Activated naive CD4-positive, alpha-beta T cell treated with anti-CD3 and anti-CD28 coated beads, Interleukin-2, amount 50 U/mL, for 72 hours (primary cell): ENCODE measurements around the gene EID3. TPM values are rescaled to one million over a fixed set of nuclear protein-coding genes. Genes with fewer than 3 reads are reported as not detected.
"Not testable (repeated sequence)": the region's sequence is repeated elsewhere in the genome, so short reads cannot be mapped to it uniquely, and the experiment has no call there.

Experiments used
- ATAC-seq, 2 donors: fragments of 150-1000 bp; cut with Tn5 transposase; 2 replicates each; pipeline ENCODE4 v1.10.0; 2021; ENCODE audit warnings: mild to moderate bottlenecking in 2 of 2, moderate library complexity in 2 of 2
- DNase-seq, 2 donors: peaks; one replicate each; pipeline ENCODE4 v3.0.0; 2021 to 2022; ENCODE audit warnings: low spot score in 2 of 2
- H3K27ac Mint-ChIP-seq, 2 donors: one replicate each; pipeline ENCODE4 v1.8.0; 2022; ENCODE audit warnings: mild to moderate bottlenecking in 2 of 2, mixed read lengths in 2 of 2
- H3K36me3 Mint-ChIP-seq, 2 donors: one replicate each; pipeline ENCODE4 v1.8.0; 2022; ENCODE audit warnings: mixed read lengths in 2 of 2
- H3K9me3 Mint-ChIP-seq, 2 donors: one replicate each; pipeline ENCODE4 v1.8.0; 2022; ENCODE audit warnings: mixed read lengths in 2 of 2
- total RNA-seq, 2 donors: library from RNA; stranded (reverse); gene quantifications; one replicate each; pipeline ENCODE4 v1.2.3, GENCODE V29; 2022

Gene EID3
- total RNA-seq = 1 to 10 TPM; 5.4 to 8.2 TPM

- Mint-ChIP-seq H3K9me3 (no peaks in the 10 kb centered on the region), H3K36me3 (peaks cover 13 to 26% of the 10 kb centered on the region in 2 donors), H3K27ac (peak within 1 kb of the TSS; percentile 84 to 94)
- peak; percentile 98 for ATAC-seq
- peak; percentile 87 to 92 for DNase-seq
Observed at GRCh38 chr12:104303538-104304151, at the start of gene EID3. TSS of gene EID3 (plus strand) at chr12:104303739. CDS start at chr12:104303935, 196 bp downstream.

GRCh38 chr12:104257913-104258472 lies 45.5 kb upstream of the EID3 start:
- DNase-seq = no peak
- no peak for ATAC-seq
- Mint-ChIP-seq H3K9me3 (no peaks in the 10 kb centered on the region), H3K36me3 (no peaks in the 10 kb centered on the region), H3K27ac (no peak overlapping the region)

DNA sequence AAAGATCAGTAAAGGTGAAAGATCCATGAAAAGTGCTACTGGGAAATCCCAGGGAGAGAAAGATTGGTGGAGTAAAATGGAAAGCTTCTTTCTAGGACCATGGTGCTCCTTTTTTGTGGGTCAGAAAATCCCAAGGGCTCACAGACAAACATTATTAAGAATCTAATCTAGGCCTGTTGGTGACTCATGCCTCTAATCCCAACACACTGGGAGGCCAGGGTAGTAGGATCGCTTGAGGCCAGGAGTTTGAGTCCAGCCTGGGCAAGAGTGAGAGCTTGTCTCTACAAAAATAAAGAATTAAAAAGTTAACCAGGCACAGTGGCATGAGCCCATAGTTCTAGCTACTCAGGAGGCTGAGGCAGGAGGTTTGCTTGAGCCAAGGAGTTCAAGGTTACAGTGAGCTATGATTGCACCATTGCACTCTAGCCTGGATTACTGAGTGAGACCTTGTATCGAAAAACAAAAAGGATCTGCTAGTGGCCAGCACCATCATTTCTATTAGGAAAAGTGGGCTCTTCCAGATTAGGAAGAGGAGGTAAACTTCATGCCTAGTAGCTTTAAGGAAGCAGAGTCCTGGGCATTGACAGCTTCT lies 45.0 kb upstream of the EID3 start:
- ATAC-seq = no peak
- Mint-ChIP-seq H3K36me3 (no peaks in the 10 kb centered on the region), H3K27ac (no peak overlapping the region), H3K9me3 (no peaks in the 10 kb centered on the region)
- no peak for DNase-seq

- Mint-ChIP-seq H3K9me3 (no peaks in the 10 kb centered on the region), H3K36me3 (no peaks in the 10 kb centered on the region), H3K27ac (peak overlapping the region in 1 of 2 donors; percentile 67)
- DNase-seq (no peak), ATAC-seq (no peak)
Observed at GRCh38 chr12:104263026-104263425, 40.5 kb upstream of the EID3 start.

DNA sequence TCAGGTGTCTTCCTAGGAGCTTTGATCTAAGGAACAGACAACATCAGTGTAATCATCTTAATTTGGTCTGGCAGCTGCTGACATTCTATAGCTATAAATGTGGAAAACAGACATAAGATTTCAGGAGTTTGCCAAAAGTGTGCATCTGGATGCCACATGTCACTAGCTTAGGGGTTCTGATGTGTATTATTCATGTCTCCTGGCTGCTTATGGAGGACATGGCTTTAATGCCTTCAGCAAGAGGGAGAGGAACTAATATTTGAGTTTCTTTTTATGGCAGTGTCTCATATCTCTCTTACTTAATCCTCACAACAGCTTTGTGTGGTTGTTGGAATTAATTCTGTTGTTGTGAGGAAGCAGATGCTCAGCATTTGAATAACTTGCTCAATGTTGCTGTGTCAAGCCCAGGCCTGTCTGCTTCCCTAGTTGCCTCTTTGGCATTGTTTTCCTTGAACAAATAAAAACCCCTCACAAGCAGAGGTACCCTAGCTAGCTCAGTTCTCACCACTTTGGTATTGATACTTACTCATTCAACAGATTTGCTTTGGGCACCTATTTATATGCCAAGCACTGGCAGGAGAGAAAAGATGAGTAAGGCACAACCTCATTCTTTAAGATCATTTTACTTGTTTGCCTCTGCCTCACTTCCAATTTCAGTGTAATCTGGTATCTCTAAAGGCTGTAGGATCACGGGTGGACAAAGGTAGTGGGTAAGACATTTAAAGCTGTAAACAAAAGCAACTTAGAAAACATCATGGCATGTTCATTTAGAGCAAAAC lies 39.8 kb upstream of the EID3 start:
- no peaks in the 10 kb centered on the region for H3K36me3 Mint-ChIP-seq
- DNase-seq = no peak
- H3K27ac Mint-ChIP-seq = peak overlapping the region in 1 of 2 donors; percentile 35
- ATAC-seq = no peak
- H3K9me3 Mint-ChIP-seq = no peaks in the 10 kb centered on the region

- H3K27ac Mint-ChIP-seq, H3K9me3 Mint-ChIP-seq, H3K36me3 Mint-ChIP-seq, ATAC-seq, DNase-seq: not testable (repeated sequence)
Observed at GRCh38 chr12:104265436-104265835, 38.1 kb upstream of the EID3 start.

DNA sequence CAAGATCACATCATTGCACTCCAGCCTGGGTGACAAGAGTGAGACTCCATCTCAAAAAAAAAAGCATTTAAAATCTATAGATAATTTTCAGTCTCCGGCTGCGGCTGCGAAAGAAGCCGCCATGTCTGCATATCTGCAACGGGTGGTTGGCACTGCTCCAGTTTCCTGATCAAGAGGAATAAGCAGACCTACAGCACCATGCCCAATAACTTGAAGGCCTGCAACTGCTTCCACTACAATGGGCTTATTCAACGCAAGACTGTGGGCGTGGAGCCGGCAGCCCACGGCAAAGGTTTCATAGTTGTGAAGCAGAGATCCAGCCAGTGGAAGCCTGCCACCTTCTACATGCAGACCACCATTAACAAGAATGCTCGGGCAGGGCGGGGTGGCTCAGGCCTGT lies 30.6 kb upstream of the EID3 start:
- ATAC-seq (no peak), DNase-seq (no peak)
- Mint-ChIP-seq H3K36me3 (no peaks in the 10 kb centered on the region), H3K27ac (no peak overlapping the region), H3K9me3 (no peaks in the 10 kb centered on the region)

GRCh38 chr12:104273503-104273902 lies 30.0 kb upstream of the EID3 start:
- Mint-ChIP-seq H3K27ac (no peak overlapping the region), H3K36me3 (no peaks in the 10 kb centered on the region), H3K9me3 (no peaks in the 10 kb centered on the region)
- DNase-seq = no peak
- no peak for ATAC-seq

GRCh38 chr12:104274811-104275210 lies 28.7 kb upstream of the EID3 start:
- H3K9me3 Mint-ChIP-seq = peaks cover 0 to under 1% of the 10 kb centered on the region in 2 donors
- H3K27ac Mint-ChIP-seq = no peak overlapping the region
- no peak for DNase-seq
- ATAC-seq = no peak
- H3K36me3 Mint-ChIP-seq = no peaks in the 10 kb centered on the region

DNA sequence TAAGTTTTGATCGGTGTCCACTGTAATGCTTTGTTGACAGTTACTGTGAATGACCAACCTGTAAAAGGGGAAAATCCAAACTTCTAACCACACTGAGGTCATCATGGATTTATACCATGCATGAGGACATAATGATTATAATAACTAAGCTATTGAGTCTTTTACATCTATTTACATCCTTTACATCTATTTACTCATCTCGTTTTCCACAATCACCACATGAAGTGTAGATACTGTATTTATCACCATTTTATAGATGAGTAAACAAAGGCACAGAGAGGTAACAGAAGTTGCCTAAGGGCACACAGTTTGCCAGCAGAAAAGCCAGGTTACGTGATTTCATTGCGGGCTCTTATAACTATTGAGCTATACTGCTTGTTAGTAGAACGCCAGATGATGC lies 27.9 kb upstream of the EID3 start:
- DNase-seq (no peak), ATAC-seq (peak in 1 of 2 donors; percentile 36)
- Mint-ChIP-seq H3K36me3 (no peaks in the 10 kb centered on the region), H3K9me3 (peaks cover 0 to 5% of the 10 kb centered on the region in 2 donors), H3K27ac (peak overlapping the region in 1 of 2 donors; percentile 56)

- DNase-seq (no peak), ATAC-seq (no peak)
- Mint-ChIP-seq H3K36me3 (no peaks in the 10 kb centered on the region), H3K27ac (peak overlapping the region in 1 of 2 donors; percentile 56), H3K9me3 (peaks cover 0 to 5% of the 10 kb centered on the region in 2 donors)
Observed at GRCh38 chr12:104276273-104277131, 27.0 kb upstream of the EID3 start.

- no peaks in the 10 kb centered on the region for H3K36me3 Mint-ChIP-seq
- no peak for ATAC-seq
- no peak overlapping the region for H3K27ac Mint-ChIP-seq
- no peak for DNase-seq
- peaks cover 0 to 5% of the 10 kb centered on the region in 2 donors for H3K9me3 Mint-ChIP-seq
Observed at GRCh38 chr12:104279164-104279563, 24.4 kb upstream of the EID3 start.

DNA sequence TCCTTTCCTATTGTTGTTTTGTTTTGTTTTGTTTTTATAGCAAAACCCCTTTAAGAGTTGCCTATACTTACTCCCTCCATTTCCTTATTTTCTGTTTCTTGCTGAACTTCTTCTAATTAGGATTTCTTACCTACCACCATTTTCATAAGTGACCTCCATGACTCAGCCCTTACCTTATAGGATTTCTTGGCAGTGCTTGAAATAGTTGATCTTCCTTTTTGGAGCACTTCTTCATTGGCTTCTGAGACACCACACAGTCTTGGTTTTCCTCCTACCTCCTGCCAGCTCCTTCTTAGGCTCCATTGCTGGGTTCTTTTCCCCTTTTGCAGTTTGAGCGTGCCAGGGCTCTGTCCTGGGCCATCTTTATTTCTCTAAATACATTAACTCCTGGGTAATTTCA lies 23.4 kb upstream of the EID3 start:
- DNase-seq (no peak), ATAC-seq (no peak)
- Mint-ChIP-seq H3K9me3 (peaks cover 0 to 5% of the 10 kb centered on the region in 2 donors), H3K27ac (no peak overlapping the region), H3K36me3 (no peaks in the 10 kb centered on the region)

DNA sequence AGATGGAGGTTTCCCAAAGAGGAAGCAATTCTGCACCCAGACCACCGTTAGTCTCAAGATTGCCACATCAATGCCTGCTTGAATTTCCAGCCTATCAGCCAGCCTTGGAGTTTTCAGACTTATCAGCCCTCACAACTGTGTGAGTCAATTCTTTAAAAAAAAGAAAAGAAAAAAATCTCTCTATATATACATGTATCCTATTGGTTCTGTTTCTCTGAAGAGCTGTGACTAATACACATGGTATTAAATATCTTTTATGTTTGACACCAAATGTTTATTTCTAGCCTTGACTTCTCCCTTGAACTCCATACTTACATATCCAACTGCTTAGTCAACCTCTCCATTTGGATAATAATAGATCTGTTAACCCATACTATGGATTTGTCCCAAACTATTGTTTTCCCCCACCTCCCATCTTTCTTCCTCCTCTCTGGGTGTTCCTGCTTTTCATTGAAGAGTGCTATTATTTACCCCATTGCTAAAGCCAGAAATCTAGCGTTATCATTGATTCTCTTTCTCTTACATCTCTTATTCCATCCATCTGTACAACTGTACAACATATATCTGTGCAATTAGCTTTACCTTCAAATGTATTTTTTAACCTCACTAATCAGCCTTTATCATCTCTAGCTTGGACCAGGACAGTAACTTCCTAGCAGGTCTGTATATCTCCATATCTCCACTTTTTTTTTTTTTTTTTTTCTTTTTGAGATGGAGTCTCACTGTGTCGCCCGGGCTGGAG lies 22.7 kb upstream of the EID3 start:
- ATAC-seq = peak; percentile 61 to 73

GRCh38 chr12:104281636-104282035 lies 21.9 kb upstream of the EID3 start:
- no peak for ATAC-seq
- H3K9me3 Mint-ChIP-seq = peaks cover 0 to 5% of the 10 kb centered on the region in 2 donors
- no peak overlapping the region for H3K27ac Mint-ChIP-seq
- H3K36me3 Mint-ChIP-seq = no peaks in the 10 kb centered on the region
- no peak for DNase-seq

More for the DNA sequence above, 22.7 kb upstream of the EID3 start:
- DNase-seq = no peak
- Mint-ChIP-seq H3K9me3 (peaks cover 0 to 5% of the 10 kb centered on the region in 2 donors), H3K36me3 (no peaks in the 10 kb centered on the region), H3K27ac (no peak overlapping the region)

GRCh38 chr12:104282109-104282508 lies 21.4 kb upstream of the EID3 start:
- DNase-seq (no peak), ATAC-seq (no peak)
- H3K27ac Mint-ChIP-seq = no peak overlapping the region
- peaks cover 3 to 4% of the 10 kb centered on the region in 2 donors for H3K36me3 Mint-ChIP-seq
- H3K9me3 Mint-ChIP-seq = peaks cover 0 to 5% of the 10 kb centered on the region in 2 donors
